OCI-LY7 (cell line): ENCODE measurements around the gene NUP210. TPM values are rescaled to one million over a fixed set of nuclear protein-coding genes. Genes with fewer than 3 reads are reported as not detected.

Experiments
- BruUV-seq: library from RNA; stranded (reverse); fragments of 400-500 nt; replicated peaks from 2 replicates; lab custom pipeline; 2021; lab: Mats Ljungman, UMichigan
- CTCF ChIA-PET: fragments of 300-600 bp; sonication (Branson Sonifier 250); formaldehyde crosslinking; loops from one replicate; lab custom pipeline; 2022; ENCODE audit warnings: antibody characterized with exemption; ENCODE audit not compliant: unreplicated experiment; lab: Charles Lee
- POLR2A ChIA-PET: fragments of 300-600 bp; sonication (Branson Sonifier 250); formaldehyde crosslinking; loops from one replicate; lab custom pipeline; 2022; ENCODE audit warnings: antibody characterized with exemption; lab: Charles Lee
- DNase-seq: peaks from one replicate; pipeline ENCODE4 v3.0.0-alpha.2; 2015; ENCODE audit warnings: low spot score
- H2AFZ ChIP-seq: fragments of 200-600 bp; sonication (generic), shearing (Covaris generic); 2 replicates; pipeline ENCODE4 v1.6.1; 2014; ENCODE audit warnings: mild to moderate bottlenecking, antibody characterized with exemption, low read length, moderate library complexity
- H3K27ac ChIP-seq: fragments of 200-600 bp; sonication (generic); 2 replicates; pipeline ENCODE4 v1.5.1; 2014; ENCODE audit warnings: mixed run types, low read depth, mild to moderate bottlenecking, moderate library complexity, low read length, inconsistent platforms; ENCODE audit not compliant: poor library complexity, severe bottlenecking
- H3K36me3 ChIP-seq: fragments of 200-600 bp; sonication (generic); 2 replicates; pipeline ENCODE4 v1.6.1; 2014; ENCODE audit warnings: mild to moderate bottlenecking, antibody characterized with exemption, low read length, moderate library complexity, mixed read lengths; ENCODE audit not compliant: insufficient read depth
- H3K4me1 ChIP-seq: fragments of 200-600 bp; sonication (generic); 2 replicates; pipeline ENCODE4 v1.5.1; 2014; ENCODE audit warnings: mild to moderate bottlenecking, low read length; ENCODE audit not compliant: insufficient read depth, poor library complexity, severe bottlenecking
- H3K4me2 ChIP-seq: fragments of 200-600 bp; sonication (generic); 2 replicates; pipeline ENCODE4 v1.6.1; 2014; ENCODE audit warnings: mild to moderate bottlenecking, low read length
- H3K4me3 ChIP-seq: fragments of 200-600 bp; sonication (generic); 2 replicates; pipeline ENCODE4 v1.5.1; 2014; ENCODE audit warnings: mild to moderate bottlenecking, low read depth, low read length; ENCODE audit not compliant: poor library complexity, severe bottlenecking
- H3K79me2 ChIP-seq: fragments of 200-600 bp; sonication (generic); 2 replicates; pipeline ENCODE4 v1.6.1; 2016; ENCODE audit warnings: low read depth, mild to moderate bottlenecking, low read length, moderate library complexity, mixed read lengths; ENCODE audit not compliant: insufficient read depth
- H3K9me2 ChIP-seq: fragments of 200-600 bp; sonication (generic); 2 replicates; pipeline ENCODE4 v1.6.1; 2016; ENCODE audit warnings: mild to moderate bottlenecking, low read length, mixed read lengths; ENCODE audit not compliant: insufficient read depth
- H3K9me3 ChIP-seq: fragments of 200-600 bp; sonication (generic); 2 replicates; pipeline ENCODE4 v1.6.1; 2014; ENCODE audit warnings: mild to moderate bottlenecking, mixed run types, low read length, mixed read lengths
- H4K20me1 ChIP-seq: fragments of 200-600 bp; sonication (generic); 2 replicates; pipeline ENCODE4 v1.6.1; 2014; ENCODE audit warnings: mild to moderate bottlenecking, antibody characterized with exemption, low read length, moderate library complexity, mixed read lengths; ENCODE audit not compliant: insufficient read depth
- CTCF ChIP-seq: fragments of 200-600 bp; sonication (generic); conservative IDR thresholded peaks from 2 replicates; pipeline ENCODE4 v1.5.1; 2014; ENCODE audit warnings: mild to moderate bottlenecking, antibody characterized with exemption, low read length, moderate library complexity, mixed read lengths
- EZH2phosphoT487 ChIP-seq: fragments of 200-600 bp; sonication (generic); IDR thresholded peaks from 2 replicates; pipeline ENCODE4 v1.6.1; 2018; ENCODE audit warnings: low read depth, borderline replicate concordance, mild to moderate bottlenecking, mixed run types, antibody characterized with exemption, low read length, moderate library complexity, mixed read lengths
- intact Hi-C: fragments of 100-400 bp; cut with micrococcal nuclease; formaldehyde crosslinking; loops from one replicate; pipeline ENCODE4 v1.10.0; 2022; ENCODE audit not compliant: unreplicated experiment
- total RNA-seq, 2 experiments: library from RNA; depleted of rRNA in 1 of 2; stranded (reverse); fragments of >200 nt in 1 of 2; shearing (Covaris generic) in 1 of 2; gene quantifications; 2 replicates each; pipeline ENCODE4 v1.2.3, GENCODE V29; 2014 to 2022

The NUP210 gene
- total RNA-seq, 2 experiments from 2014 or later, result 195 to 232 TPM

- no peak overlapping the region for H3K27ac ChIP-seq
- no peaks in the 10 kb centered on the region for H3K4me1 ChIP-seq
- ChIA-PET CTCF (no interaction called here), POLR2A (interaction anchor here (0.7 kb wide), 1 partner anchor 76 kb away, joined by 4 read pairs; no protein-coding TSS in a partner anchor)
- no peaks in the 10 kb centered on the region for H3K79me2 ChIP-seq
- no peak overlapping the region for H3K4me2 ChIP-seq
- no peak for TF ChIP-seq EZH2phosphoT487
- no peak for TF ChIP-seq CTCF
- H3K9me2 ChIP-seq, result no peaks in the 10 kb centered on the region
- BruUV-seq, result no TSS peak
- no peak for DNase-seq
- no peaks in the 10 kb centered on the region for H3K36me3 ChIP-seq
- H2AFZ ChIP-seq, result no peak overlapping the region
- no peak overlapping the region for H3K4me3 ChIP-seq
- no peaks in the 10 kb centered on the region for H3K9me3 ChIP-seq
- no peaks in the 10 kb centered on the region for H4K20me1 ChIP-seq
- intact Hi-C loops, result no loop called here
These were observed 143.5 kb downstream of the NUP210 start for GRCh38 chr3:13276438-13277195.

DNA sequence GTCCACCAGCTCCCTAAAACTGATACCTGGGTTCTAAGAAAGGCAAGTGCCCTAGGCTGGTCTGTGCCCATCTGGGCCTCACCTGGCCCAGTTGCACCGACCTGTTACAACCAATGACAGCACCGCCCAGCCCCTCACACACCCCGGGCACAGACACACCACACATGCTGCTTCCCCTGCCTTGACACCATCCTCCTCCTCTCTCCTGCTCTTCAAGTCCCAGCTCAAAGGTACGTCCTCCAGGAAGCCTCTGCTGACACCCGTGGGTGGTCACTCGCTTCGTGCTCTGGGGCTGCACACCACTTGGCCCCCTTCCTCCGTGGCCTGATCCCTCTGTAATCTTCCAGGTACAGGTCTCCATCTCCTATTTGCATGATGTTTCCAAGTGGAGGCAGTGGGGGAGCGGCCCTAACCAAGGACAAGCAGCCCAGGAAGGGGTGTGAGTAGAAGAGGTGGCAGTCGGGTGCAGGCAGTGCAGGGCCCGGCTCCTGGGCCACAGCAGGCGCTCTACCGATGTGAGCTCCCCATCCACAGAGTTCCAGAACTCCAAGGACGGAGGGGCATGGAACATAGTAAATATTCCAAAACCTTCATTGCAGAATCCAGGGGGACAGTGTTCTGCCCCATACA, 144.6 kb downstream of the NUP210 start:
- H3K79me2 ChIP-seq, result no peaks in the 10 kb centered on the region
- CTCF ChIA-PET, result no interaction called here
- H3K9me3 ChIP-seq, result no peaks in the 10 kb centered on the region
- no TSS peak for BruUV-seq
- TF ChIP-seq CTCF (no peak), EZH2phosphoT487 (no peak)
- intact Hi-C loops, result no loop called here
- POLR2A ChIA-PET, result no interaction called here
- no peak overlapping the region for H3K4me2 ChIP-seq
- no peak for DNase-seq
- H4K20me1 ChIP-seq, result no peaks in the 10 kb centered on the region
- H3K36me3 ChIP-seq, result no peaks in the 10 kb centered on the region
- H2AFZ ChIP-seq, result no peak overlapping the region
- H3K27ac ChIP-seq, result no peak overlapping the region
- no peak overlapping the region for H3K4me3 ChIP-seq
- H3K4me1 ChIP-seq, result no peaks in the 10 kb centered on the region
- no peaks in the 10 kb centered on the region for H3K9me2 ChIP-seq
